Astrocyte (in vitro differentiated cells and primary cell): ENCODE measurements around the gene LRMDA. TPM values are rescaled to one million over a fixed set of nuclear protein-coding genes. Genes with fewer than 3 reads are reported as not detected.
"Not testable (repeated sequence)": the region's sequence is repeated elsewhere in the genome, so short reads cannot be mapped to it uniquely, and the experiment has no call there.

ENCODE experiments used
- DNase-seq: peaks from one replicate; pipeline ENCODE4 v3.0.0-alpha.2; 2010; ENCODE audit warnings: low read depth
- FAIRE-seq: peaks from 2 replicates; lab custom pipeline; 2011; peaks lifted over from hg19 to GRCh38; lab: Jason Lieb, UNC
- H2AFZ ChIP-seq: 2 replicates; pipeline ENCODE4 v1.6.0; 2012; ENCODE audit warnings: low read depth, low read length, inconsistent platforms
- H3K27ac ChIP-seq: 2 replicates; pipeline ENCODE4 v1.5.1; 2011; ENCODE audit warnings: low read depth, low read length, inconsistent platforms
- H3K27me3 ChIP-seq: 2 replicates; pipeline ENCODE4 v1.6.0; 2011; ENCODE audit warnings: low read length, inconsistent platforms; ENCODE audit not compliant: insufficient read depth
- H3K36me3 ChIP-seq: 2 replicates; pipeline ENCODE4 v1.5.1; 2011; ENCODE audit warnings: low read length, inconsistent platforms; ENCODE audit not compliant: insufficient read depth
- H3K4me1 ChIP-seq: 2 replicates; pipeline ENCODE4 v1.5.1; 2011; ENCODE audit warnings: low read length, inconsistent platforms; ENCODE audit not compliant: insufficient read depth
- H3K4me2 ChIP-seq: 2 replicates; pipeline ENCODE4 v1.6.0; 2012; ENCODE audit warnings: low read length, inconsistent platforms
- H3K4me3 ChIP-seq: 2 replicates; pipeline ENCODE4 v1.5.1; 2011; ENCODE audit warnings: low read depth, mild to moderate bottlenecking, low read length, inconsistent platforms; ENCODE audit not compliant: insufficient read depth
- H3K79me2 ChIP-seq: 2 replicates; pipeline ENCODE4 v1.6.0; 2012; ENCODE audit warnings: mild to moderate bottlenecking, low read length, inconsistent platforms; ENCODE audit not compliant: insufficient read depth
- H3K9ac ChIP-seq: 2 replicates; pipeline ENCODE4 v1.6.0; 2012; ENCODE audit warnings: mild to moderate bottlenecking, low read length, inconsistent platforms
- H3K9me3 ChIP-seq: 2 replicates; pipeline ENCODE4 v1.5.1; 2012; ENCODE audit warnings: low read depth, mild to moderate bottlenecking, low read length, inconsistent platforms; ENCODE audit not compliant: insufficient read depth
- H4K20me1 ChIP-seq: 2 replicates; pipeline ENCODE4 v1.6.0; 2012; ENCODE audit warnings: low read length, inconsistent platforms; ENCODE audit not compliant: insufficient read depth
- H3K27ac Mint-ChIP-seq: one replicate; pipeline ENCODE4 v1.8.0; 2021; ENCODE audit warnings: mild to moderate bottlenecking, mixed read lengths; ENCODE audit not compliant: unreplicated experiment
- H3K27me3 Mint-ChIP-seq: one replicate; pipeline ENCODE4 v1.8.0; 2021; ENCODE audit warnings: low read depth, mixed read lengths; ENCODE audit not compliant: unreplicated experiment
- H3K36me3 Mint-ChIP-seq: one replicate; pipeline ENCODE4 v1.8.0; 2021; ENCODE audit warnings: low read depth, mixed read lengths; ENCODE audit not compliant: unreplicated experiment
- H3K4me1 Mint-ChIP-seq: one replicate; pipeline ENCODE4 v1.8.0; 2021; ENCODE audit warnings: low read depth, mixed read lengths; ENCODE audit not compliant: unreplicated experiment
- H3K4me3 Mint-ChIP-seq: one replicate; pipeline ENCODE4 v1.8.0; 2021; ENCODE audit warnings: mild to moderate bottlenecking, moderate library complexity, mixed read lengths; ENCODE audit not compliant: unreplicated experiment
- H3K9me3 Mint-ChIP-seq: one replicate; pipeline ENCODE4 v1.8.0; 2021; ENCODE audit warnings: mild to moderate bottlenecking, mixed read lengths; ENCODE audit not compliant: unreplicated experiment
- CTCF ChIP-seq: IDR thresholded peaks from 2 replicates; pipeline ENCODE4 v1.5.1; 2011; ENCODE audit warnings: low read depth, mild to moderate bottlenecking, inconsistent platforms, low read length, moderate library complexity; ENCODE audit not compliant: insufficient read depth
- EZH2 ChIP-seq: IDR thresholded peaks from 2 replicates; pipeline ENCODE4 v1.6.1; 2012; ENCODE audit warnings: mild to moderate bottlenecking, low read length, inconsistent platforms; ENCODE audit not compliant: insufficient read depth
- microRNA-seq: library from miRNA; unstranded; fragments of <30 nt; microRNA quantifications from one replicate; pipeline ENCODE4 v1.2.0, GENCODE V29; 2020
- total RNA-seq: library from RNA; stranded (reverse); gene quantifications from 2 replicates; pipeline ENCODE4 v1.2.1, GENCODE V29; 2021

LRMDA gene
- total RNA-seq, 1 donor from 2014 or later: 2.7 TPM

DNA sequence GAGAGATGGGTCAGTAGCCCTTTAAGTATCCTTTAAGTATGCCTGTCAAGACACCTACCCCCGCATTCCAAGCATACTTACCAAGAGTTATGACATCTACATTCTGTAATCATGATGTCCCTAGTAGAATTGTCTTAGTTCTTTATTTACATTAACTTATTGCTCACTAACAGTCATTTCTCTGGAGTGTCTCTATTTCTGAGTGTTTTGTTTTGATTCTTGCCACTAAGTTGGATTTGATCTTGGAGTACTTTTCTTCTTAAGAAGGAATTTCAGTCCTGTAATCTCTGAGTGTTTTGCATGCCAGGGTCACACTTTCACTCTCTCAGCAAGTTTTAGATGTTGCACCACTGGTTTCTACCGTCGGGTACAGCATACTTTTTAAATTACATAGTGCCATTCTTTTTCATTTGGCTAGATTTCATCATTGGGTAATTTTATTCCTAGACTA lies 1152.3 kb downstream of the LRMDA start:
- Histone ChIP-seq H3K9ac (no peak overlapping the region), H3K27me3 (no peaks in the 10 kb centered on the region), H3K4me1 (peaks cover 24% of the 10 kb centered on the region), H3K27ac (peak overlapping the region; percentile 38), H3K9me3 (no peaks in the 10 kb centered on the region), H2AFZ (no peak overlapping the region), H4K20me1 (no peaks in the 10 kb centered on the region), H3K79me2 (no peaks in the 10 kb centered on the region), H3K4me3 (no peak overlapping the region), H3K4me2 (peak overlapping the region; percentile 71), H3K36me3 (no peaks in the 10 kb centered on the region)
- H3K4me1 Mint-ChIP-seq: peaks cover 14% of the 10 kb centered on the region
- H3K9me3 Mint-ChIP-seq: no peaks in the 10 kb centered on the region
- peak overlapping the region; percentile 88 for H3K27ac Mint-ChIP-seq
- peak; percentile 92 for FAIRE-seq
- H3K36me3 Mint-ChIP-seq: no peaks in the 10 kb centered on the region
- DNase-seq: peak; percentile 91
- H3K4me3 Mint-ChIP-seq: peak overlapping the region; percentile 9
- no peak for TF ChIP-seq EZH2
- TF ChIP-seq CTCF: no peak
- H3K27me3 Mint-ChIP-seq: no peaks in the 10 kb centered on the region

DNA sequence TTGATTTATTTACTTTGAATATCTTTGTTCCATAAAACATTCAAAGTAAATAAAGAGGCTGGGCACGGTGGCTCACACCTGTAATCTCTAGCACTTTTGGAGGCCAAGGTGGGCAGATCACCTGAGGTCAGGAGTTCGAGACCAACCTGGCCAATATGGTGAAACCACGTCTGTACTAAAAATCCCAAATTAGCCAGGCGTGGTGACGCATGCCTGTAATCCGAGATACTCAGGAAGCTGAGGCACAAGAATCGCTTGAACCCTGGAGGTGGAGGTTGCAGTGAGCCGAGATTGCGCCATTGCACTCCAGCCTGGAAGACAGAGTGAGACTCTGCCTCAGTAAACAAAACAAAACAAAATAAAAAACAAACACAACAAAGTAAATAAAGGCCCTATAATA lies 1153.0 kb downstream of the LRMDA start:
- H3K27me3 ChIP-seq, H3K4me3 ChIP-seq, H3K36me3 ChIP-seq, H3K27me3 Mint-ChIP-seq, H3K9me3 ChIP-seq, H3K9ac ChIP-seq, FAIRE-seq, H2AFZ ChIP-seq, H3K36me3 Mint-ChIP-seq, H3K4me3 Mint-ChIP-seq, DNase-seq, H3K79me2 ChIP-seq, H3K9me3 Mint-ChIP-seq, H4K20me1 ChIP-seq: not testable (repeated sequence)
- peaks cover 24% of the 10 kb centered on the region for H3K4me1 ChIP-seq
- Mint-ChIP-seq H3K27ac (peak overlapping the region; percentile 88), H3K4me1 (peaks cover 14% of the 10 kb centered on the region)
- peak overlapping the region; percentile 71 for H3K4me2 ChIP-seq
- H3K27ac ChIP-seq: peak overlapping the region; percentile 38

Small RNAs within 50 kb of the gene (microRNA-seq; reads per million reads assigned to microRNA genes)
- gene MIR606: not detected

Other genes with a start within 250 kb of the LRMDA start
- gene VDAC2, start 220.8 kb upstream of the LRMDA start, total RNA-seq: 338 and 373 TPM in 2 replicates
- gene COMTD1, start 195.7 kb upstream of the LRMDA start, total RNA-seq: 17.1 and 18.3 TPM in 2 replicates
- 11.1 and 11.9 TPM in 2 replicates for gene ZNF503, start 29.9 kb upstream of the LRMDA start, total RNA-seq